Activated naive CD4-positive, alpha-beta T cell treated with anti-CD3 and anti-CD28 coated beads, Interleukin-2, amount 50 U/mL, for 16 hours (primary cell): ENCODE measurements around the gene PPP1R15B.
"Not testable (repeated sequence)": the region's sequence is repeated elsewhere in the genome, so short reads cannot be mapped to it uniquely, and the experiment has no call there.

Experiments used
- DNase-seq: peaks from one replicate; pipeline ENCODE4 v3.0.0-alpha.2; 2020

PPP1R15B gene

GRCh38 chr1:204443260-204443619 lies 31.6 kb upstream of the PPP1R15B start:
- DNase-seq = no peak

GRCh38 chr1:204442376-204443259 lies 31.0 kb upstream of the PPP1R15B start:
- no peak for DNase-seq

DNA sequence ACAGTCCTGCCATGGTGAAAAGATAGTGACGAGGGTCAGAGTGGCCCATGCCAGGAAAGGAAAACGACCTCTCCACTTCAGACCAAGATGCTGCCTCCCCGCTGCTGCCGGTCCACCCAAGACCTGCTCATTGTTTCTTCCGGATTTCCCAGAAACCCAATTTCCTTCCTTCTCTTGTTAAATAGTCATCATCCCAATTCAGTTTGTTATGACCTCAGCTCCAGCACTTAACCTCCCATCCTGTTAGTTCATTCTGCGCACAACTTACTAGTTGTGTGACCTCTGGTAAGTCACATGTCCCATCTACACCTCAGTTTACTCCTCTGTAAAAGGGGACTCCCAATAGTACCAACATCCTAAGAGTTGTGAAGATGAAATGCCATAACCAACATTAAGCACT lies 29.9 kb upstream of the PPP1R15B start:
- DNase-seq = no peak

- DNase-seq = no peak
These were observed 28.2 kb upstream of the PPP1R15B start for GRCh38 chr1:204439621-204440375.

GRCh38 chr1:204438628-204439027 lies 27.0 kb upstream of the PPP1R15B start:
- DNase-seq = no peak

GRCh38 chr1:204437796-204438570 lies 26.4 kb upstream of the PPP1R15B start:
- no peak for DNase-seq

DNA sequence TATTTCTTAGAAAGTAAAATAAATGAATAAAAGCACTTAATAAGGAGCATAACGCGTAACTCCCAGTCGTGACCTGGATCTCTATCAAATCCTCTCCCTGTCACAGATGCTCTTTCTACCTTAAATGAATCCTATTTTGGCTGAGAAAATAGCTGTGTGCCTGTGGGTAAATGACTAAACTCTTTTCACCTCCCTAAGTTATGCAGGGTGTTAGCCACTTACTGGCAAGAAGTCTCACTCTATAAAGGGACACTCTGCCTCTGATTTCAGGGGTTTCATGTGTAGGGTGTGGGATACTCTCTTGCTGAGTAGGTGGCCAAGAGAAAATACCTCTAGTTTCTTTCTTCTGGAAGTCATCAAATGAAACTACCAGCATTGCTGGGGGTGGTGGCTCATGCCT lies 24.3 kb upstream of the PPP1R15B start:
- DNase-seq = no peak

DNA sequence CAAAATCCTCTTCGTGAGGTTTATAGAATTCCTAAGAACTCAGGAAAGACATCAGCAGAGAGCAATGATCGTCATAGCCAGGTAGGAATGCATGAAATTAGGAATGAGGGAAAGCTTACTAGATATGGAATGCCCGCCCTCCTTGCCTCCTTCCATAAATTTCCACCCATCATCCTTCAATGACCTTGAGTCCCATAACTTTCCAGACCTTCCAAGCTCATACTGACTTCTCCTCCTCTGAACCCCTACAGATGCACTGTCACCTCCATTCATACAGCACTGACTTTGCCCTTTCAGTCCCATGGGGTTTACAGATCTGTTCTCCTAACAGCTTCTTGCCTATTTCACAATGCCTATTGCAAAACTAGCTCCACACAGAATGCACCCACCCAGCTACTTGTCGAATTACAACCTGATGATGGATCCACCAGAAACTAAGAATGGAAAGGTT lies 23.8 kb upstream of the PPP1R15B start:
- DNase-seq = no peak

DNA sequence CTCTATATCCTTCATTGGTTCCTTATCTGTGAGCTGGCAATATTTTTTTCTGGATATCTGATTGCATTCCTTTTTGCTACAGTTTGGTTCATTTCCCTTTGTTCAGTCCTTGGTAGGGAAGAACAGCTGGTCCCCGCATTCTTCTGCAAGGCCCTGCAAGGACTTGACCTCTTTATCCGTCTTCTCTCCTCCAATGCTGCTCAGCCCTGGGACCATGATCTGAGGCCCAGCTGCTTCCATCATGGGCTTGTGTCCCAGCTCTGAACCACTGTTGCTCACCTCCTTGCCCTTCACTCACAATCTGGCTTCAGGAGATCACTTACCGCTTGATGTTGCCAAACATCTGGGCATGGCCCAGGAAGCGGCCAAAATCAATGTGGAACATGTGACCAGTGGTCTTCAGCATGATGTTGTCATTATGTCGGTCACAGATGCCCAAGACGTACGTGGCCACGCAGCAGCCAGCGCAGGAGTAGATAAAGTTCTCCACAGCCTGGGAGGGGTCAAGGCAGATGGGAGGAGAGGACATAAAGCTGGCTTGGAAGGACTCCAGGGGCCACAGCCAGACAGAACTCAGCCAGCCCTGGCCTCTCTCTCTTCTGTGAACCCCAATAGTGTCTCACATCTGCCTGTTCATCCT lies 22.6 kb upstream of the PPP1R15B start:
- DNase-seq = no peak

- DNase-seq = no peak
These were observed 21.1 kb upstream of the PPP1R15B start for GRCh38 chr1:204432708-204433107.

DNA sequence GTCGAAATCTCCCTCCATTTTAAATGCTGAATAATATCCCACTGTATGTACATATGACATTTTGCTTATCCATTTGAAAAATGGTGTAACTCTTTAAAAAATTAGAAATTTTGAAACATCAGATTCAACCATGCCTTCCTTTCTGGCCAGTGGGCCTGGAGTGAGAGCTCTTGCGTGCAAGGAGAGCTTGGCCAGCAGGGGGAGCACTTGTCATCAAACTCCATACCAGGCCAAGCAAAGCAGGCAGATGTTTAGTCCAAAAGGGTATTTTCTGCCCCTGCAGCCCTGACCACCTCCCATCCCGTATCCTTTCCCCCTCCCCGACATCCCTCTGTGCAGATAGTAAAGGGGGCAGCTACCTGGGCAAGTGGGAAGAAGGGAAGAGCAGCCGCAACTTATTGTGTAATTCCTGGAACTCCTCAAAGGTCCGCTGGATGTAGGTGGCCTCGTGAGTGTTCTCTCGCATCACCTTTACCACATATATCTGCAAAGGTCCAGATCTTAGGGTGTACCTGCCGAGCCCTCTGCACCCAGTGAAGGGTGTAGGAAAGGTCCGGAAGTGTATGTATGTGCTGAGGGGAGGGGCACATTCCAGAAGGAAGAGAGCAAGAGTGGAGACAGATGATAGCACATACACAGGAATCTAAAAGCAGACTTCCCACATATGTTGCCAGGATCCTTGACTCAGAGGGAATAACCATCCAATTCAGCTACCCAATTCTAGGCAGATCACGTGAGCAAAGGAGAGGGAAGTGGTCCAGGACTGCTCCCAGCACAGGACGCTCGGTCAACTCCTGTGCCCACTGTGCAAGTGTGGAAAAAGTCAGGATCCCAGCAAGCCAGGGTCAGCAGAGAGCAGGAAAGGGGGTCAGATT lies 19.9 kb upstream of the PPP1R15B start:
- peak; percentile 82 for DNase-seq

DNA sequence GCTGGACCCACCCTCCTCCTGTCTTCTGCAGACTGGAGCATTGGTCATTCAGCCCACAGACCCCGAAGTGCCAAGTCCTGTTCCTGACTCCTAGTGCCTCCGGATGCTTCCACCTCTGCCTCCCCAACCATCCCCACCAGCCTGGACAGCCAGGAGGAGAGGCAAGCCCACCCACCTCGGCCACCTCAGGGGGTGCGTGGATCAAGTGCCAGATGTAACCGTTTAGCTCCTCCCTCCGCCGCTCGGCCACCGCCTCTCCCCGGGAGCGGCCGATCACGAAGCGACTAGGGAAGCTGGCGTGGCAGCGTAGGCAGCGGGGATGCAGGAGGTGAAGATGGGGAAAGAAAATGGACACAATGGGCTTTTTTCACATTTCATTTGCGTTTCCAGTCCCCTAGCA lies 18.1 kb upstream of the PPP1R15B start:
- DNase-seq = no peak

- DNase-seq = no peak
These were observed 15.5 kb upstream of the PPP1R15B start for GRCh38 chr1:204426971-204427701.

- no peak for DNase-seq
These were observed 14.9 kb upstream of the PPP1R15B start for GRCh38 chr1:204426474-204426873.

DNA sequence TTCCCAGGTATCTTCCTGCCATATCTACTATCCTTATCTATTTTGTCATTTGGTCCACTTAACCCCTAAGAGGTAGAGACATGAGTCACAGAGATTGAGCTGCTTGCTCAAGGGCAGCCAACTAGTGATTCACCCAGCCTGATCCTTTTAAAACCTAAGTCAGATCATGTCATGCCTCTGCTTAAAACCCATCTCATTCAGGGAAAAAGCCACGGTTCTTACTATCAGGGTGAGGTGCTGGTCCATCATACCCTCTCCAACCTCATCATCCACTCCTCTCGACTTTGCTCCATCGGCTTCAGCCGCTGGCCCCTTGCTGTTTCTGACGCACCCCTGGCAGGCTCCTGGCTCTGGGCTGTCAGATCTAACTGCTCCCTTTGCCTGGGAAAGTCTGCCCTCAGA lies 14.4 kb upstream of the PPP1R15B start:
- no peak for DNase-seq

DNA sequence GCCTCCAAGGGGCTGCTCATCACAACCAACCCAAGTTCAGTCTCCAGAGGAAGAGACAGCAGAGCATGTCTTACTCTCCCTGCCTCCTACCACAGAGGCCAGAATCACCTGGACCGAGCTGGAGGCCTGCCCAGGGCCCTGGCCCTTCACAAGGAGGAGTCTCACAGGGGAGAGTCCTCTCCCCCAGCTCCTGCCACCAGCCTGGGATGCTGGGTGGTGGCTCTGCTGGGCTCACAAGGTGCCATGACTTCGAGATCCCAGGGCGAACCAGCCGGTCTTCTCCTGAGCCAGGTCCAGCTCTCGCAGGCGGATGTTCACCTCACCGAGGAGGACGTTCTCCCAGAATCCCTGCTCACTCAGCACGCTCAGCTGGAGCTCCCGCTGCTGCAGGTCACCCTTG lies 13.0 kb upstream of the PPP1R15B start:
- no peak for DNase-seq

- not testable (repeated sequence) for DNase-seq
These were observed 10.6 kb upstream of the PPP1R15B start for GRCh38 chr1:204422061-204422705.

- no peak for DNase-seq
These were observed 9.8 kb upstream of the PPP1R15B start for GRCh38 chr1:204421441-204421840.

DNA sequence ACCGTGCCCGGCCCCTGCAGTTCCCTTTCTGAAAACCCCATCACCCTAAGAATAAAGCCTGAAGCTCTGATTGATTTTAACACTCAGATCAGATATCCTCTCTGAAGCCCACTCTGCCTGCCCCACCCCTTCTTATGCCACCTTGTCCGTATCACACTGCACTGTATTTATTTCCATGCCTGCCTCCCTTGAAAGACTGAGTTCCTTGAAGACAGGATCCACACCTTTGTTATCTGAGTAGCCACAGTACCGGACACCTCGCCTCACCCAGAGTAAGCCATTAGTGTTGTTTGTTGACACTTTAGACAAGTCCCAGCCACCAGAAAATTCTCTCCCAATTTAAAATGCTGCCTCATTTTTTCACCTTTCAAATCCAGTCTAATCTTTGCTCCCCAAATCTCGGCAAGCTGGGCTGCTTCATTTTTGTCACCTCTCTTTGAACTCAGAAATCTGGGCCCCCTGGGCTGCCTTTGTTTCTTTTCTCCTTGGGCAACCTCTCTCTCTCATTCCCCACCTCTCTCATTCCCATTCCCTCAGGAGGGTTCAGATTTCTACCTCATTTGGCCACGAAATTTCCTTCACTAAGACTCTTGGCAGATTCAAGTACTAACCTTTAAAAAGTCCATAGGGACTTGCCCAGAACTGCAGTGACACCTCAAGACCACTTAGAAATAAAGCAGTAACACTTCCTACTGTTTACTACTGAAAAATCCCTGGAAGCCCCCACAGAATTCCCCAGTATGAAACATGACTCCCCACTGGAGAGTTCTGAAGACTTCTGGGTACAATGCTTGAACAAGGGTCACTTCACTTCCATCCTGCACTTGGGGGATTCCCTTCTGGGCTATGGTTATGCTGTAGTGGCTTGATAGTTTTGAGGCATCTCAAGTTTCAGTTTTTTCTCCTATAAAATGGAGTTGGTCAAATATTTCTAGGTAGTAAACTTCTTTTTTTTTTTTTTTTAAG lies 8.7 kb upstream of the PPP1R15B start:
- no peak for DNase-seq
